Keratinocyte (primary cell): ENCODE results near the gene PNKP.
A peak's percentile ranks its signal among the peaks of the same experiment; 100 is the strongest.

Source experiments
- CTCF ChIP-seq, 3 experiments: IDR thresholded peaks in 1 of 3; conservative IDR thresholded peaks in 1 of 3; optimal IDR thresholded peaks in 1 of 3; 2 replicates in 2 of 3; 3 replicates in 1 of 3; pipeline versions ENCODE3 to v1.5.1; 2011; ENCODE audit warnings: low read length in 3 of 3, mild to moderate bottlenecking in 3 of 3, moderate library complexity in 2 of 3, control low read depth in 1 of 3, inconsistent platforms in 1 of 3; ENCODE audit not compliant: insufficient read depth in 2 of 3; ENCODE audit errors: extremely low read depth in 1 of 3
- EZH2 ChIP-seq: IDR thresholded peaks from one replicate; pipeline ENCODE4 v1.6.1; 2012; ENCODE audit warnings: inconsistent platforms, mild to moderate bottlenecking, low read length, moderate library complexity

GRCh38 chr19:49817964-49818648, 49.3 kb downstream of the PNKP start, which contains the start of gene MED25:
- TF ChIP-seq CTCF (optimal IDR thresholded peaks at IDR 0.05 in 1 of 3, IDR thresholded peaks at IDR 0.05 in 1 of 3, conservative IDR thresholded peaks at IDR 0.05 in 1 of 3; ENCODE audit: extremely low read depth in 1 of 3, insufficient read depth in 2 of 3, low read length in 3 of 3) (peak in 2 of 3 experiments; percentile 8 to 32), EZH2 (no peak)
